DND-41 (cell line): ENCODE measurements around the gene PAK5.

Source experiments
- ATAC-seq: fragments of 200-7000 bp; cut with Tn5 transposase; 3 replicates; pipeline ENCODE4 v1.9.1; 2021; ENCODE audit warnings: low read depth; ENCODE audit not compliant: insufficient read depth
- DNase-seq: peaks from one replicate; pipeline ENCODE4 v3.0.0-alpha.2; 2020
- H2AFZ ChIP-seq: 2 replicates; pipeline ENCODE4 v1.6.0; 2012; ENCODE audit warnings: low read depth, low read length
- H3K27ac ChIP-seq: 2 replicates; pipeline ENCODE4 v1.5.1; 2012; ENCODE audit warnings: low read length, inconsistent platforms
- H3K27me3 ChIP-seq: fragments of 200-600 bp; sonication (generic); 2 replicates; pipeline ENCODE4 v1.6.0; 2012; ENCODE audit warnings: low read length, mild to moderate bottlenecking, inconsistent platforms; ENCODE audit not compliant: insufficient read depth, poor library complexity
- H3K36me3 ChIP-seq: 2 replicates; pipeline ENCODE4 v1.5.1; 2012; ENCODE audit warnings: low read length, inconsistent platforms; ENCODE audit not compliant: insufficient read depth
- H3K4me1 ChIP-seq: 2 replicates; pipeline ENCODE4 v1.5.1; 2012; ENCODE audit warnings: mild to moderate bottlenecking, low read length; ENCODE audit not compliant: insufficient read depth
- H3K4me2 ChIP-seq: 2 replicates; pipeline ENCODE4 v1.6.0; 2012; ENCODE audit warnings: mild to moderate bottlenecking, moderate library complexity, low read length, inconsistent platforms; ENCODE audit not compliant: insufficient read depth
- H3K4me3 ChIP-seq, 2 experiments: fragments of 200-600 bp in 1 of 2; shearing (Covaris generic) in 1 of 2; 2 replicates each; pipeline ENCODE4 v1.5.1; 2012 to 2016; ENCODE audit warnings: inconsistent platforms in 2 of 2, low read length in 2 of 2, mild to moderate bottlenecking in 2 of 2, low read depth in 1 of 2, moderate library complexity in 1 of 2
- H3K79me2 ChIP-seq: 2 replicates; pipeline ENCODE4 v1.6.0; 2012; ENCODE audit warnings: low read length, inconsistent platforms; ENCODE audit not compliant: insufficient read depth
- H3K9ac ChIP-seq: 2 replicates; pipeline ENCODE4 v1.6.0; 2012; ENCODE audit warnings: low read depth, mild to moderate bottlenecking, inconsistent platforms, low read length, moderate library complexity
- H3K9me3 ChIP-seq: 2 replicates; pipeline ENCODE4 v1.5.1; 2012; ENCODE audit warnings: low read length, moderate library complexity, mild to moderate bottlenecking, inconsistent platforms; ENCODE audit not compliant: insufficient read depth, severe bottlenecking
- H4K20me1 ChIP-seq: 2 replicates; pipeline ENCODE4 v1.6.0; 2012; ENCODE audit warnings: low read length; ENCODE audit not compliant: insufficient read depth
- EZH2 ChIP-seq: IDR thresholded peaks from 3 replicates; pipeline ENCODE4 v1.6.1; 2012; ENCODE audit warnings: borderline replicate concordance, low read depth, mild to moderate bottlenecking, moderate library complexity, low read length, inconsistent platforms; ENCODE audit not compliant: severe bottlenecking
- TF ChIP-seq, protein P1 (sequence below): IDR thresholded peaks from 2 replicates; pipeline ENCODE4 v1.5.1; 2012; ENCODE audit warnings: borderline replicate concordance, low read length, moderate library complexity, mild to moderate bottlenecking; ENCODE audit not compliant: poor library complexity, severe bottlenecking; ENCODE audit errors: extremely low read depth

PAK5 gene

DNA sequence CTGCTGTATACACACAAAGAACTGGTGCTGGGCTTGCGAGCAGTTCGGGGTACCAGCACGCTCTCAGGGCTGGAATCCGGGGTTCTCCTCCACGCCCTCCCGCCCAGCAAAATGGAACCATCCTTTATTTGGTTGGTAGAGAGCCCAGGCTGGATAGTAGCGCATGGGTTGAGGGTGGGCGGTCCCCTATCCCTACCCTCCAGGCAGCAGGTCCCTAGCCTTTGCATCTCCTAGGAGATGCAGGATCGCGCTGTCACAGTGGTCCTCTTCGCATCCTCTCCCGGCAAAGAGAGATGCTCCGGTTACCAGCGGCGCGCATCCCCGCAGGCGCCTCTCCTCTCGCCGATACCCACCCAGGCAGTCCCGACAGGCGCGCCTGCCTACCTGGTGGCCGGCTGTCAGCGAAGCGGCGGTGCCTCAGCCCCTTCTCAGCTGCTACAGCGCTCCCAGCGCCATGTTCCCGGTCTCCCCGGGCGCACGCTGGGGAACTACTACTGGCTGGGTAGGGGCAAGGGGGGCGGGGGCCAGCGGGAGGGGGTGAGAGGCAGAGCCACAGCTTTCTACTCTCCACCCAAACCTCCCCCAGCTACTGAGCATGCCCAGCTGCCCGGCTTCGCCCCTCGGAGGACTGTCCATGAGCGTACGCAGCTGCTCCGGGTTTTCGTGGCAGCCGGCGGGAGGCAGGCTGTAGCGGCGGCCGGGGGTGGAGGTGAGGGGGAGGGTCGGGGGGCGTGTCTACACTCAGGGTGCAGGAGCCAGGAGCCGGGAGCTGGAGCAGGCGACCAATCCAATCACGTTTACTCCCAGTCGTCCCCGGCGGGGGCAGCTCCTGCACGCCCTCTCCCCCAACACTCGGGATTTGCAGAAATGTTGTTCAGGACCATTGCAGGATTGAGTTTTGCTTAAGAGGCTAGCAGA is at the start of gene PAK5:
Gene PAK5 (minus strand): TSS at position 699 of the 918 bp plus-strand sequence. CDS start 194,748 bp downstream, outside the sequence.
- DNase-seq (no peak), ATAC-seq (no peak)
- H2AFZ ChIP-seq = no peak within 1 kb of the TSS
- TF ChIP-seq, protein P1, sequence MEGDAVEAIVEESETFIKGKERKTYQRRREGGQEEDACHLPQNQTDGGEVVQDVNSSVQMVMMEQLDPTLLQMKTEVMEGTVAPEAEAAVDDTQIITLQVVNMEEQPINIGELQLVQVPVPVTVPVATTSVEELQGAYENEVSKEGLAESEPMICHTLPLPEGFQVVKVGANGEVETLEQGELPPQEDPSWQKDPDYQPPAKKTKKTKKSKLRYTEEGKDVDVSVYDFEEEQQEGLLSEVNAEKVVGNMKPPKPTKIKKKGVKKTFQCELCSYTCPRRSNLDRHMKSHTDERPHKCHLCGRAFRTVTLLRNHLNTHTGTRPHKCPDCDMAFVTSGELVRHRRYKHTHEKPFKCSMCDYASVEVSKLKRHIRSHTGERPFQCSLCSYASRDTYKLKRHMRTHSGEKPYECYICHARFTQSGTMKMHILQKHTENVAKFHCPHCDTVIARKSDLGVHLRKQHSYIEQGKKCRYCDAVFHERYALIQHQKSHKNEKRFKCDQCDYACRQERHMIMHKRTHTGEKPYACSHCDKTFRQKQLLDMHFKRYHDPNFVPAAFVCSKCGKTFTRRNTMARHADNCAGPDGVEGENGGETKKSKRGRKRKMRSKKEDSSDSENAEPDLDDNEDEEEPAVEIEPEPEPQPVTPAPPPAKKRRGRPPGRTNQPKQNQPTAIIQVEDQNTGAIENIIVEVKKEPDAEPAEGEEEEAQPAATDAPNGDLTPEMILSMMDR = no peak
- no peak for TF ChIP-seq EZH2
- no peaks in the 10 kb centered on the region for H3K9me3 ChIP-seq
- H3K36me3 ChIP-seq = no peaks in the 10 kb centered on the region
- H3K9ac ChIP-seq = no peak within 1 kb of the TSS
- no peak within 1 kb of the TSS for H3K27ac ChIP-seq
- H3K4me2 ChIP-seq = no peak within 1 kb of the TSS
- H3K4me3 ChIP-seq = no peak within 1 kb of the TSS
- H4K20me1 ChIP-seq = no peaks in the 10 kb centered on the region
- no peaks in the 10 kb centered on the region for H3K4me1 ChIP-seq
- no peaks in the 10 kb centered on the region for H3K27me3 ChIP-seq
- no peaks in the 10 kb centered on the region for H3K79me2 ChIP-seq

DNA sequence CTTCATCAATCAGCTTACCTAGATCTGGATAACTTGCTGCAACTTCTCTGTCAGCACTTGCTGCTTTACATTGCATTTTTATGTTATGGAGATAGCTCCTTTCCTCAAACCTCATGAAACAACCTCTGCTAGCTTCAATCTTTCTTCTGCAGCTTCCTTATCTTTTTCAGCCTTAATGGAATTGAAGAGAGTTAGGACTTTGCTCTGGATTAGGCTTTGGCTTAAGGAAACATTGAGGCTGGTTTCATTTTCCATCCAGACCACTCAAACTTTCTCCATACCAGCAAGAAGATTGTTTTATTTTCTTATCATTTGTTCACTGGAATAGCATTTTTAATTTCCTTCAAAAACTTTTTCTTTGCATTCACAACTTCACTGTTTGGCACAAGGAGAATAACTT is 48.8 kb upstream of the PAK5 start:
- Histone ChIP-seq H3K27me3 (no peaks in the 10 kb centered on the region), H3K9me3 (peaks cover 7% of the 10 kb centered on the region), H3K4me1 (peaks cover 3% of the 10 kb centered on the region; the same call in 1 of the 2 replicates), H3K27ac (no peak overlapping the region), H2AFZ (no peak overlapping the region), H3K36me3 (no peaks in the 10 kb centered on the region), H3K4me3 (no peak overlapping the region), H3K4me2 (no peak overlapping the region), H4K20me1 (no peaks in the 10 kb centered on the region), H3K9ac (no peak overlapping the region), H3K79me2 (no peaks in the 10 kb centered on the region)
- ATAC-seq (no peak), DNase-seq (no peak)
- no peak for TF ChIP-seq EZH2
- TF ChIP-seq, protein P1 = no peak

DNA sequence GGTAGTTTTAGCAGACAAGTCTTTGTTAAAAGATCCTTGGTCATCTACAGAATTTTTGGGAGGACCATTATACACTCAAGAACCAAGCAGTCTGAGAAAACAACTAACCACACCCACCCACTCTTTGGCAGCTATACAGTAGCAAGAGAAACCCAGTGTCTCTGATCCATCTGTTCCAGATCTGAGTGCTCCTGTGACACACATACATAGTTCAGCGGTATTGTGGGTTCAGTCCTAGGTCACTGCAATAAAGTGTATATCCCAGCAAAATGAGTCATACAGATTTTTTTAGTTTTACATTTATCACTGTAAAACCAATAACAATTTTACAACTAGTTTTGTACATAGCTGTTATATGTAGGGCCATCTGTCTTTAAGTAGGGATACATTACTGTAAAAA is 47.4 kb upstream of the PAK5 start:
- H3K79me2 ChIP-seq = no peaks in the 10 kb centered on the region
- H3K27ac ChIP-seq = no peak overlapping the region
- H3K27me3 ChIP-seq = no peaks in the 10 kb centered on the region
- peaks cover 3% of the 10 kb centered on the region; the same call in 1 of the 2 replicates for H3K4me1 ChIP-seq
- no peak for DNase-seq
- H3K4me2 ChIP-seq = no peak overlapping the region
- peaks cover 7% of the 10 kb centered on the region for H3K9me3 ChIP-seq
- H3K36me3 ChIP-seq = no peaks in the 10 kb centered on the region
- no peak for TF ChIP-seq EZH2
- TF ChIP-seq, protein P1 = no peak
- no peak overlapping the region for H3K4me3 ChIP-seq
- H3K9ac ChIP-seq = no peak overlapping the region
- H2AFZ ChIP-seq = no peak overlapping the region
- no peaks in the 10 kb centered on the region for H4K20me1 ChIP-seq
- no peak for ATAC-seq

DNA sequence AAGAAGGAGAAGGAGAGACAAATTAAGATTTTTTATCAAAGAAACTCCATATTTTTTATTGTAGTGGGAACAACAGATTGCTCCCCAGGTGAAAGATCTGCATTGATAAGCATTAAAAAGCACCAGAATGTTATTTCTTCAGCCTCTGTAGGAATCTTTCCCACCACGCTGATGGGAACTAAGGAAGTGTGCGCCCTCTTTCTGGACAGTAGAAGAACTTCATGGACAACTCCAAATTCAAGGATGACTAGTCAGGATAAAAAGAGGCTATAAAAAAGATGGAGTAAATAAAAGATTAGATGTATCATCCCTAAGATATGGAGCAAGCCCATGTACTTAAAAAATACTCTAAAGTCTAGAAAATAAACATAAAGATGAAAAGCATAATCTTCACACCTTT is 45.8 kb upstream of the PAK5 start:
- H2AFZ ChIP-seq = no peak overlapping the region
- no peak overlapping the region for H3K4me3 ChIP-seq
- no peak overlapping the region for H3K9ac ChIP-seq
- H3K9me3 ChIP-seq = peaks cover 5% of the 10 kb centered on the region
- no peaks in the 10 kb centered on the region for H3K36me3 ChIP-seq
- H3K27me3 ChIP-seq = no peaks in the 10 kb centered on the region
- DNase-seq (no peak), ATAC-seq (no peak)
- H3K4me1 ChIP-seq = peaks cover 3% of the 10 kb centered on the region; the same call in 1 of the 2 replicates
- H4K20me1 ChIP-seq = no peaks in the 10 kb centered on the region
- no peak overlapping the region for H3K27ac ChIP-seq
- no peak overlapping the region for H3K4me2 ChIP-seq
- TF ChIP-seq, protein P1 = no peak
- no peak for TF ChIP-seq EZH2
- no peaks in the 10 kb centered on the region for H3K79me2 ChIP-seq
